HCEC 1CT (cell line): ENCODE measurements around the gene ILDR1.
A peak's percentile ranks its signal among the peaks of the same experiment; 100 is the strongest.

ENCODE experiments used
- DNase-seq: peaks from one replicate; pipeline ENCODE4 v3.0.0-alpha.2; 2017

ILDR1 gene

GRCh38 chr3:122013448-122013925 lies 8.6 kb downstream of the ILDR1 start:
- no peak for DNase-seq

- DNase-seq: no peak
Observed at GRCh38 chr3:122012821-122013220, 9.2 kb downstream of the ILDR1 start.

DNA sequence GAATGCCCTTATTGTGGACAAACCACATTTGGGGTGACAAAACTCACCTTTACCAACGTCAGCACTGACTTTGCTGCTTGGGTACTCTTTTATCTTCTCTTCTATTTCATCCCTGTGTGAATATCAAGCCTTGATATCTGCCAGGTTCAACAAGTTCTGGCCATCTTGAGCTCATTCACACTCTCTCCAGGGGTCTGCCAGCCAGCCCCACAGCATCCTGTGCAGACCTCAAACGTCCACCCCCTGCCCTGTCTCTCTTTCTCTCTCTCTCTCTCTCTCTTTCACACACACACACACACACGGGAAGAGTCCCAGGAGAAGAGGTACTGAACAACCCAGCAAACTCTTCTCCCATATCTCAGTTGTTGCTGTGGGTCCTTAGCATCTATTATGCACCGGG lies 10.7 kb downstream of the ILDR1 start:
- no peak for DNase-seq

DNA sequence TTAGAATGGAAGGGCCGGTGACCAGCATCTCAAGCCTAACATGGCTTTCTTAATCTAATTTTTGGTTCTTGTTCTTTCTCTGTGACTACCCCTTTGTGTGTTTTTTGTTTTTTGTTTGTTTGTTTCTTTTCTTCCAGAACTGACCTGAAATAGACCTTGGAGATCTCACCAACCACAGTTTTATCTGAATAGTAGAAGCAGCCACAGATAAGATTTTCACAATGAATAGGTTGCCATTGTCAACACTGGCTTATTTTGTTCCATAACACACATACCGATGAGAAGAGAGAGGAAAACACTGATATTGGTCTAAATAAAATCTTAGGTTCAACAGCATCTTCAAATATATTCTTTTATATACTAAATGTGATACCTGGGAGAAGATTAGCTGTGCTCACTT lies 11.5 kb downstream of the ILDR1 start:
- DNase-seq: no peak

DNA sequence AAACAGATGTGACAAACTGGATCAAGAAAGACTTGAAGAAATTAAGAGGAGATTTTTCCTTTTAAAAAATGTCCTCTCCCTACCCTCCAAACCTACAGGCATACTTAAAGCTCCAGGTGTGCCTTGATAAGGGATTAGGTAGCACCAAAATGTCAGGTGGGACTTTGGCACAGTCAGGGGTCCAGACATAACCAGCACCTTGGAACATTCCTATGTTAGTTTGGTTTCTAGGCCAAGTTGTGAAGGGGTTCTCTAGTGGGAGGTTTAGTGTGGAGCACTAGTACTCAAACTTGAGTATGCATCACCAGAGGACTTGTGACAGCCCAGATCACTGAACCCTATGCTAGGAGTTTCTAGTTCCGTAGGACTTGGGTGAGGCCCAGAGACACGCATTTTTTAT lies 13.9 kb downstream of the ILDR1 start:
- DNase-seq: no peak

DNA sequence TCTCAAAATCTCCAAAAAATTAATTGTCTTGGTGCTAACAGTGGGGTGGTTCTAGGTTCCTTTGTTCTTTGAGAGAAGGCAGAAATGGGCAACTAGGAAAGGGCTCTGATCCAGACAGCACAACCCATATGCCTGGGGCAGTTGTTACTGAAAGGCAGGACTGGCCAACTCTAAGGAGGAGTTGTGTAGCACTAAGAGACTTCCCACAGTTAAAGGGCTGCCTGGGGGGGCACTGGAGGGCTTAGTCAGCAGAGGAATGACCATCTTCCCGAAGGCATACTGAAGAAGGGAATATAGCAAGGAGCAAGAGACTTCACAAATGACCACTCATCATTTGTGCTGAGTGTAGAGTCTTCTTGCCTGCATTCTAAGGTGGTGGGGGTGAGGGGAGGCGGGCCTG lies 15.8 kb downstream of the ILDR1 start:
- no peak for DNase-seq

DNA sequence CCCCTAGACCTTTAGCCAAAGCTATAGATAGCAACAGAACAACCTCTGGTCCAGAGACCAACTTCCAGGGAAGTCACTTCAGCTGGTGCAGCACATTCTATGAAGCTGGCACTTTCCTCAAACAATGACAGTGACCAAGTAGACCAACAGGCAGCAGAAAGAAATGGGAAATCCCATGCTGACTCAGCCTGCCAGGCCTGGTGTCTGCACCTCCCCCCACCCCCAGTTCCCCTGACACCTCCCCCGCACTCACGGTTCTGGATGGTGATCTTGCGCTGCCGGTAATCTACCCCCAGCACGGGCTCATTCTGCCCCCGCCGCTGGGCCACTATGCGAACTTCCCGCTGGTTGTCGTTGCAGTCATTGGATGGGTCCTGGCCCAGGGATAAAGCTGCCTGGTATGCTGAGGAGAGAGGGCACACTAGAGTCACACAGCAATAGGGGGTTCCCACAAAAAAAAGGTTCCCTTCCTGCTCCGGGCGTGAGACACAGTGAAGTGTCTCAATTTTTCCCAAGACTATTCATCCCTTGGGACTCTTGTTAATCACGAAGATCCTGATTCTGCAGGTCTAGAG lies 17.0 kb downstream of the ILDR1 start:
- DNase-seq: no peak

DNA sequence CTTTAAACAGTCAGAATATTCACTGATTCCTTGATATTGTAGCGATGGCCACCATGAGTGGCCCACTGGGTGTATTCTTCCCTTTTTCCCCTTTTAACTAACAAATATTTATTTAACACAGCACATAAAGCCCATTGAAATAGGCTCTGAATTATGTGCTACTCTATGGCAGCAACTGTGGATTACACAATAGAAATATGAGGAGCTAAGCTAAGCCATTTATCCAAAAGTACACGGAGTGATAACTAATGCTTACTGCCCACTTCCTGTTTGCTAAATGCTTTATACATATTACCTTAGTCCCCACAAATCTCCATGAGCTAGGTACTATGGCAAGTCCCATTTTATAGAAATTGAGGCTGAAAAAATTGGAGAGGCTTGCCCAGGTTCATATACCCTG lies 17.9 kb downstream of the ILDR1 start:
- no peak for DNase-seq

DNA sequence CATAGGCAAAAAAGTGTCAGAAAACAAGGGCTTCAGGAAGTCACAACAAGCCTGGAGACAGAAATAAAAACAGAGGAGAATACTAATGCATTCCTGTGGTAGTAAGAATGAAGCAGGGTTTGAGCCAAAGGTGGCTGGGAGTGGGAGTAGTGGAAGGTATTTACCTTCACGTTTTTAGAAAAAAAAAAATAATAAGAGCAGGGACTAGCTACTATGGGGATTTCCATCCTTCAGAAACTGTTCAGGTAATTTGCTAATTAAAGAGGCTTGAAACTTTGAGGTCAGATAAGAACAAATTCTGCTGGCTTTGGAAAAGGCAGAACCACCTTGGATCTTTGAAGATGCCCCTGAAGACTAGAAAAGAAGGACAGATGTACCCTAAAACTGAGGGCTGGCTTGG lies 18.4 kb downstream of the ILDR1 start:
- DNase-seq: no peak

- no peak for DNase-seq
Observed at GRCh38 chr3:122003112-122003511, 18.9 kb downstream of the ILDR1 start.

DNA sequence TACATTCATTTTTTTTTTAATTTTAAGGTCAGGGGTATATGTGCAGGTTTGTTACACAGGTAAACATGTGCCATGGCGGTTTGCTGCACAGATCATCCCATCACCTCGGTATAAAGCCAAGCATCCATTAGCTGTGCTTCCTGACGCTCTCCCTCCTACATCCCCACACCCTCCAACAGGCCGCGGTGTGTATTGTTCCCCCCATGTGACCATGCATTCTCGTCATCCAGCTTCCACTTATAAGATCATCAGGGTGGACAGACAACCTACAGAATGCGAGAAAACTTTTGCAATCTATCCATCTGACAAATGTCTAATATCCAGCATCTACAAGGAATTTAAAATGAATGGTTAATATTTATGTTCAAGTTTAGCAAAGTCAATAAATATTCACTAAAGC lies 19.4 kb downstream of the ILDR1 start:
- DNase-seq: no peak

DNA sequence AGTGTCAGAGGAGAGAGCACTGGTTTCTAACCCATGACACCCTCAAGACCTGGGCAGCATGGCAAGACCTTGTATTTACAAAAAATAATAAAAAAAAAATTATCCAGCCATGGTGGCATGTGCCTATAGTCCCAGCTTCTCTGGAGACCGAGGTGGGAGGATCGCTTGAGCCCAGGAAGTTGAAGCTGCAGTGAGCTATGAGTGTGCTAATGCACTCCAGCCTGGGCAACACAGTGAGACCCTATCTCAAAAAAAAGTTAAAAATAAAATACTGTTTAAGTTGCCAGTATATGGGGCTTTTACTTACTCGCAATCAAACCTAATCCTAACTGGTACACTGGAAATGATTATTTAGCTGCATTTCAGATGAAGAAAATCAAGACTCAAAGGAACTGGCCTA lies 20.2 kb downstream of the ILDR1 start:
- no peak for DNase-seq

GRCh38 chr3:122000936-122001605 lies 21.0 kb downstream of the ILDR1 start:
- DNase-seq: no peak

- no peak for DNase-seq
Observed at GRCh38 chr3:121999931-122000330, 22.1 kb downstream of the ILDR1 start.

DNA sequence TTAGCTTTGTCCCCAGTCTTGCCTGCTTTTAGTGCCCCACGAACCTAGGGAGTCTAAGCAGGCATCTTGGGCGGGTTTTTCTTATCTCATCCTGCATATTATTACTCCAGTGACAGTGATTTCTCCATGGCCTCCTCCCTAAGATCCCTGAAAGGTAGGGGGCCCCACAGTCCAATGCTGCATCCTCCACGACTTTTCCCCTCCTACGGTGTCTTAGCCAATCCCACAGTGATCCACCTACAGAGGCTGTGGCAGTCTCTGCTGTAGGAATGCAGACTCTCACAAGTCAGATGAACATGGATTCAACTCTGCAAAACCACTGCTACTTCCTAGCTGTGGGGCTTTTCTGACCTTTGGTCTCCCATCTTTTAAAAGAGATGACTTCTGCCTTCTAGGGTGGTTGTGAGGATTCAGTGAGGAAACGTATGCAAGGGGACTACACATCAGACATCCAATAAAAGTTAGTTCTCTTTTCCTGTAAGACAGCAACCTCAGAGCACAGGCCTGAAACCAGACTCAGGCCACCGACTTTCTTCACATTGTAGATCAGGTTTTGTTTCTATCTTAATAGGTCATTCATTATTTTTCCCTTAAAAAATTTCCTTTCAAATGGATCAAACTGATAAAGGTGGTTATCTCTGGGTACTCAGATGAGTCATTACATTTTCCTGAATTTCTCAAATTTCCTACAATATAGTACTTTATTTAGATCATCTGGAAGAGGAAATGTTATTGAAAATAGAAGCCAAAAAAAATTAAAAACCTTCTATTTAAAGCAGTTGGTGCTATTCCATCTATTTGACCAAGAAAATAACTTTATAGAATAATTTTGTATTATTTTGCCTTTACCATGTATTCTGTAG lies 23.2 kb downstream of the ILDR1 start:
- no peak for DNase-seq

DNA sequence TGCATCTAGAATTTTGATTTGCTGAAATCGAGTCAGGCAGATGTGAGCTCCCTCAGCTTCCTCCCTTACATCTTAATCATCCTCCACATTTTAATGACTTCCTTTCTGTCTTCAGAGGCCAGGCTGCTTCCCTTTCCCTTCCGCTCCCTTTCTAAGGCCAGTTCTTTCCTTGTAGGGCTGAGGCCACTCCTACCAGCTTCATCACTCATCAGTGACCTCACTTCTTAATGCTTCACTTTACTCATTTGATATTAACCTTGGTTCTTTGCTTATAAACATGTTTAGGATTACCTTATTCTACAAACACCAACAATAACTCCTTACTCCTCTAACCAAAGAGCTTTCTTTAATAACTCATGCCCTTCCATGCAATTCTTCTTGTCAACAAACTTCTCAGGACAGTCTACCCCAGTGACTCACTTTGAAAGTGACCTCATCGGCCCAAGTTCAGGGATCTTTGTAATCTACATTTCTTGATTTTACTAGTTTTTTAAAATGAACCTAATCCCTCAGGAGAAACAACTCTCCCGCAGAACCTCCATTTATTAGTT lies 23.9 kb downstream of the ILDR1 start:
- DNase-seq: peak; percentile 13

- DNase-seq: no peak
Observed at GRCh38 chr3:121997372-121997771, 24.7 kb downstream of the ILDR1 start.

GRCh38 chr3:121996441-121996840 lies 25.6 kb downstream of the ILDR1 start:
- DNase-seq: no peak

DNA sequence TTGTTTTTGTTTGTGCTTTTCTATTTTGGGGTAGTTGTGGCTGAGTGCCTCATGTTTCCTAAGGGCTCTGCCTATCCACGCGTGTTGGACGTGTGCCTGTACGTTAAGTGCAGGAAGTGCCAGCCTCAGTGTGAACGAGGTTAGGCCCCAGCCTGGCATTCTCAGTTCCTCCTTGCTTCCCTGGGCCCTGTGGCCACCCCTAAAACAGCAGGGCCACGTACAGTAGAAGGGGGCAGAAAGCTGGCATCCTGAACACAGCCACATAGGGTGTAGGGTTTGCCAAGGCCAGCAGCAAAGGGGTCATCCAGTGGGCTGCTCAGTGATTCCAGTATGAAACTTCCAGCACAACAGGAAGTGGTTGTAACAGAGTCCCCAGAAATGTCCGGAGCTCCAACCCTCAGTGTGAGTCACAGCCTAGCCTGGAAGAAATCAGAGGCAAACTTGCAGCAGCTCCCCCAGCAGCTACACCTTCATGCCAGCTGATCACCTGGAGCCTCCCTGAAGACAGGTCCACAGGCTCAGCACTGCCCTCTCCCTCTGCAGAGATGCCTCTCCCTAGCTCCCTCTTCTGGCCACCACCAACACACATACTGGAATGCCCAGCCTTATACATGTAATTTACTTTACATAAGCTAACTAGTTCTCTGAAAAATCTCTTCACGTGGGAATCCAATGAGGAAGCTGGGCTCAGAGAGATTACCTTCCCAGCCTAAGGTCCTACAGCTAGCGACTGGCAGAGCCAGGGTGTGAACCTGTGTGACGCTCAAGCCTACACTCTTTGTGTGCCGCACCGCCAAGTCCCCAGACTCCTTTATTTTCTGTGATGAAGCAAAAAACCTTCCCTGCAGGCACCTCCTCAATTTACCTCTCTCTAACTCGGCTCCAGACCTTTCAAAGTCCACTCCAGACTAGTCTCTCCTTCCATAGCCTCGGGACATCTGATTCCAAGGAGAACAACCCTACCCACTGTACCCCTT lies 26.6 kb downstream of the ILDR1 start:
- peak; percentile 56 for DNase-seq

DNA sequence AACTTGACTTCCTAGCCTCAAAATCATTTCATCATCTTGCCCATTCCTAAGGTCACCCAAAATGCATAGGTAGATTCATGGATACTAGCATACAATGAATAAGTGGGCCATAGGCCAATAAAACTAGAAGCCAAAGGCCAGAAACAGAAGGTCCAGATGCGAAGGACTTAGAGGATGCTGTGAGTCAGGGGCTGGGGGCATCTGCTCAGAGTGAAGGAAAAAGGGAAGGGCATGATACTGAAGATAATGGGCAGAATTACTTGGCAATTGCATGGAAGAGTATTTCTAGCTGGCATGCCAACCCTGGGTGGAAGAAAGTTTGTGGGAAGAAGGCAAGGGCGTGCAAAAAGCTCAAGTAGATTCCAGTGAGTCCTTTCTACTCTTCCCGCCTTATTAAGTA lies 27.5 kb downstream of the ILDR1 start:
- DNase-seq: no peak

DNA sequence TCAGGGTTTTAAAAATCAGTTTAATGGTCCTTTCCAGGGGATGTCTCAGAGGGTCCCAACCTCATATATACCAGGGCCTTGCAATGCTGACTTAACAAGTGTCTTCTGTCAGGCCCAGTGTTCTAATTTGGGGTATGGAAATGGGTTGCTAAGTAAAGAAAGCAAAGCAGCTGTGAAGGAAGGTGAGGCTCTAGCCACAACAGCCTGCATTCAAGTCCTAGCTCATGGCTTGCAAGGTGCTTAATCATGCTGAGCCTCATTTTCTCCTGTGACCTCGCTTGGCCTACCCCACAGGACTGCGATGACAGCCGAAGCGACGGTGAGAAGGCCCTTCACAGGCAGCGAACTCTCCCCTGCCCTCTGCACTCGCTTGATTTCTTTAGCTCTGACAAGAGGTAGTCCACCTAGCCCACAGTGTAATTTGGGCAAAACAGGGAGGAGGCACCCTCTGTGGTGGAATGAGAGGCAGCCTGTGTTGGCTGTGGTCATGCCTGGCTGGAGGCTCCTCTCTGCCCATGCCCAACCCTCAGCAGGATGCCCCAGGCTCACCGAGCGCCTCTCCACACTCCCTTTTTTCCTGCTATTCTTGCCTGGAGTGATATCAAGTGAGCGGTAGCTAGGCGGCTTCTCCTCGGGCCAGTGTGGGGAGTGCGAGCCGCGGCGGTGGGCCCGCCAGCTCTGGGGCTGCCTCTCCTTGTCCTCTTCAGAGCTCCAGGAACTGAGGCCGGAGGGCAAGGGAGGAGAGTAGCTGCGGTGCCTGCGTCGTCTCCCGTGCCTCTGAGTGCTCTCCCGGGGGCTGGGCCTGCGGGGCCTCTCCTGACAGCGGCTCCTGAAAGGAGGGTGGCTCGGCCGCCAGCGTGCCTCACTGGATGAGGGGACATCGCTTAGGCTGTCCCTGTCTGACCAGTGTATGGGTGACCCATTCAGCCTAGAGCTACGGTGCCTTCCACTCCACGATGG lies 29.2 kb downstream of the ILDR1 start:
- DNase-seq: no peak
